ENCODE results near the gene SFRP2.

DNA sequence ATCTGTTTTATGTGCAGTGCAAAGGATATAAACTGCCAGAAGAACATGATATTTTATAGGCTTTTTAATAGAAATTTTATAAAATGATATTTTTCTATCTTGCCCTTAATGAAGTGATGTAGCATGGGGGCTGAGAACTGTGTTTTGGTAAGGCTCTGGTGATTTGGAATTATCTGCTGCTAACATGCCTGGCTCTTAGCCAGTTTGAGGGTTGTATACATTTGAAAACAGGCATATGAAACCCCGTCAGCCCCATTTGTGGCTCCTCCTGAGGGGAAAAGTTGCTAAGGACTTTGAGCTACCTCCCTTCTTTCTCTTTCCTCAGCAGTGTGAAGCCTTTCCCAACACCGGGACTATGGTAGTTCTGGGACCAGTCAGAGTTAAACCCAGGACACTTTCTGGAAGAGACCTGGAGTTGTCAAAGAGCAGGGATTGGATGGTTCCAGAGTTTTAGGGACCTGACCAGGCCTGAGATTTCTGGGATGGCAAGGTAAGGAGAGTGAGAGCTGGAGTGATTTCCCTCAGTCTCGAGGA is 4.7 kb downstream of the SFRP2 start:
- TF ChIP-seq, protein P1, sequence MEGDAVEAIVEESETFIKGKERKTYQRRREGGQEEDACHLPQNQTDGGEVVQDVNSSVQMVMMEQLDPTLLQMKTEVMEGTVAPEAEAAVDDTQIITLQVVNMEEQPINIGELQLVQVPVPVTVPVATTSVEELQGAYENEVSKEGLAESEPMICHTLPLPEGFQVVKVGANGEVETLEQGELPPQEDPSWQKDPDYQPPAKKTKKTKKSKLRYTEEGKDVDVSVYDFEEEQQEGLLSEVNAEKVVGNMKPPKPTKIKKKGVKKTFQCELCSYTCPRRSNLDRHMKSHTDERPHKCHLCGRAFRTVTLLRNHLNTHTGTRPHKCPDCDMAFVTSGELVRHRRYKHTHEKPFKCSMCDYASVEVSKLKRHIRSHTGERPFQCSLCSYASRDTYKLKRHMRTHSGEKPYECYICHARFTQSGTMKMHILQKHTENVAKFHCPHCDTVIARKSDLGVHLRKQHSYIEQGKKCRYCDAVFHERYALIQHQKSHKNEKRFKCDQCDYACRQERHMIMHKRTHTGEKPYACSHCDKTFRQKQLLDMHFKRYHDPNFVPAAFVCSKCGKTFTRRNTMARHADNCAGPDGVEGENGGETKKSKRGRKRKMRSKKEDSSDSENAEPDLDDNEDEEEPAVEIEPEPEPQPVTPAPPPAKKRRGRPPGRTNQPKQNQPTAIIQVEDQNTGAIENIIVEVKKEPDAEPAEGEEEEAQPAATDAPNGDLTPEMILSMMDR (conservative IDR thresholded peaks at IDR 0.05): no peak
- no peak for TF ChIP-seq EZH2 (IDR thresholded peaks at IDR 0.05; ENCODE audit: low read depth)
